A549 (cell line): ENCODE measurements around the gene AP5B1. TPM values are rescaled to one million over a fixed set of nuclear protein-coding genes. Genes with fewer than 3 reads are reported as not detected.

Experiments used
- ATAC-seq, 2 experiments: fragments of 200-7000 bp in 1 of 2; fragments of >200 bp in 1 of 2; cut with Nextera tagmentation in 1 of 2; cut with Tn5 transposase in 1 of 2; 3 replicates each; pipeline versions ENCODE4 v1.8.0 to v1.9.1; 2018 to 2020; ENCODE audit warnings: mild to moderate bottlenecking in 1 of 2, moderate library complexity in 1 of 2
- CTCF ChIA-PET: fragments of 300-600 bp; sonication (Branson Sonifier 250); formaldehyde crosslinking; extraction: SDS; loops from one replicate; lab custom pipeline; 2021; ENCODE audit warnings: antibody characterized with exemption, inconsistent platforms; lab: Yijun Ruan, JAX
- POLR2A ChIA-PET: fragments of 350-600 bp; formaldehyde crosslinking; extraction: SDS; loops from one replicate; lab custom pipeline; 2021; ENCODE audit warnings: antibody characterized with exemption, inconsistent platforms; lab: Yijun Ruan, JAX
- DNase-seq, 2 experiments: peaks; one replicate each; pipeline versions ENCODE4 v3.0.0 to v3.0.0-alpha.2; 2011 to 2016; ENCODE audit warnings: low read depth in 1 of 2, low spot score in 1 of 2
- FAIRE-seq: peaks from 2 replicates; lab custom pipeline; 2011; peaks lifted over from hg19 to GRCh38; lab: Jason Lieb, UNC
- H3K27ac ChIP-seq, 2 experiments: fragments of >200 bp; sonication (Bioruptor Twin); formaldehyde crosslinking; 3 replicates each; pipeline ENCODE4 v1.5.1; 2016 to 2017
- H3K4me1 ChIP-seq: fragments of >200 bp; sonication (Bioruptor Twin); formaldehyde crosslinking; 3 replicates; pipeline ENCODE4 v1.6.1; 2016
- H3K4me2 ChIP-seq: fragments of >200 bp; sonication (Bioruptor Twin); formaldehyde crosslinking; 3 replicates; pipeline ENCODE4 v1.6.1; 2016
- H3K4me3 ChIP-seq: fragments of >200 bp; sonication (Bioruptor Twin); formaldehyde crosslinking; 3 replicates; pipeline ENCODE4 v1.5.1; 2016
- H3K9me3 ChIP-seq: fragments of >200 bp; sonication (Bioruptor Twin); formaldehyde crosslinking; 3 replicates; pipeline ENCODE4 v1.6.1; 2016
- BHLHE40 ChIP-seq: IDR thresholded peaks from 2 replicates; pipeline ENCODE4 v1.6.1; 2012; ENCODE audit warnings: low read depth, low read length, inconsistent platforms
- CBX2 ChIP-seq: fragments of 200-600 bp; sonication (generic); IDR thresholded peaks from 2 replicates; pipeline ENCODE4 v1.6.1; 2016; ENCODE audit warnings: low read depth, mild to moderate bottlenecking, borderline replicate concordance
- CEBPB ChIP-seq, 2 experiments: fragments of >200 bp in 1 of 2; sonication (Bioruptor Twin) in 1 of 2; formaldehyde crosslinking in 1 of 2; IDR thresholded peaks; 2 replicates each; pipeline ENCODE4 v1.6.1; 2012 to 2016
- EHF ChIP-seq: fragments of 250-450 bp; sonication (Bioruptor Pico); IDR thresholded peaks from 2 replicates; pipeline ENCODE4 v1.5.0; 2020; ENCODE audit warnings: mild to moderate bottlenecking
- EHMT2 ChIP-seq: fragments of 200-600 bp; sonication (generic); IDR thresholded peaks from 2 replicates; pipeline ENCODE4 v1.6.1; 2016; ENCODE audit warnings: antibody characterized with exemption, low read depth, mild to moderate bottlenecking, moderate library complexity
- EP300 ChIP-seq, 2 experiments: fragments of >200 bp; sonication (Bioruptor Twin); formaldehyde crosslinking; IDR thresholded peaks; 2 replicates in 1 of 2; 3 replicates in 1 of 2; pipeline ENCODE4 v1.6.1; 2016 to 2017
- HDAC2 ChIP-seq: fragments of 200-600 bp; sonication (generic); IDR thresholded peaks from 2 replicates; pipeline ENCODE4 v1.6.1; 2016
- HOXB5 ChIP-seq: fragments of 250-450 bp; sonication (Bioruptor Pico); IDR thresholded peaks from 2 replicates; pipeline ENCODE4 v1.5.0; 2020; ENCODE audit warnings: mild to moderate bottlenecking, moderate library complexity
- NPAS2 ChIP-seq: fragments of 250-450 bp; sonication (Bioruptor Pico); IDR thresholded peaks from 2 replicates; pipeline ENCODE4 v1.8.0; 2022; ENCODE audit warnings: mild to moderate bottlenecking, moderate library complexity, borderline replicate concordance
- NR3C1 ChIP-seq: fragments of >200 bp; sonication (Bioruptor Twin); formaldehyde crosslinking; IDR thresholded peaks from 3 replicates; pipeline ENCODE4 v1.6.1; 2017
- POLR2AphosphoS2 ChIP-seq: conservative IDR thresholded peaks from 2 replicates; pipeline ENCODE4 v1.6.1; 2012; ENCODE audit warnings: low read length, improper control_type of control experiment, inconsistent platforms
- RAD21 ChIP-seq, 2 experiments: fragments of >200 bp in 1 of 2; sonication (Bioruptor Twin) in 1 of 2; formaldehyde crosslinking in 1 of 2; IDR thresholded peaks in 1 of 2; conservative IDR thresholded peaks in 1 of 2; 2 replicates in 1 of 2; 3 replicates in 1 of 2; pipeline ENCODE4 v1.6.1; 2012 to 2018; ENCODE audit warnings: inconsistent platforms in 1 of 2
- RARB ChIP-seq: fragments of 250-450 bp; sonication (Bioruptor Pico); IDR thresholded peaks from 2 replicates; pipeline ENCODE4 v1.8.0; 2021; ENCODE audit warnings: mild to moderate bottlenecking, moderate library complexity
- SMC3 ChIP-seq: fragments of >200 bp; sonication (Bioruptor Twin); formaldehyde crosslinking; IDR thresholded peaks from 3 replicates; pipeline ENCODE4 v1.6.1; 2018; ENCODE audit warnings: inconsistent platforms
- SREBF2 ChIP-seq: fragments of 450-650 bp; IDR thresholded peaks from 2 replicates; pipeline ENCODE4 v1.6.1; 2014; ENCODE audit warnings: mild to moderate bottlenecking, moderate library complexity
- ZFP36 ChIP-seq: fragments of 450-650 bp; IDR thresholded peaks from 2 replicates; pipeline ENCODE4 v1.6.1; 2014; ENCODE audit warnings: borderline replicate concordance; ENCODE audit not compliant: partially characterized antibody
- WGBS: methylation state at CpG from one replicate; pipeline ENCODE4 v1.1.6; 2017; ENCODE audit errors: missing lambda C conversion rate; 5-methylcytosine and 5-hydroxymethylcytosine counted together
- polyA plus RNA-seq, 4 experiments: library from polyadenylated mRNA; depleted of rRNA in 3 of 4; stranded (reverse); fragments of >200 nt; fragmentation: RNase III in 1 of 4; extraction: RNeasy Plus Mini Kit Qiagen cat#74134 plus additional on column Dnase treatment in 1 of 4; gene quantifications; 2 replicates in 3 of 4; 3 replicates in 1 of 4; pipeline ENCODE4 v1.2.3, GENCODE V29; 2011 to 2017
- TF ChIP-seq, protein P1 (sequence below): IDR thresholded peaks from 2 replicates; pipeline ENCODE4 v1.6.1; 2012
- TF ChIP-seq, protein P2 (sequence below): fragments of 150-350 bp; IDR thresholded peaks from 2 replicates; pipeline ENCODE4 v1.6.1; 2014; ENCODE audit warnings: low read depth, mild to moderate bottlenecking, low read length
- TF ChIP-seq, protein P3 (sequence below): fragments of 250-450 bp; sonication (Bioruptor Pico); IDR thresholded peaks from 2 replicates; pipeline ENCODE4 v1.5.0; 2020; ENCODE audit warnings: low read depth, mild to moderate bottlenecking, moderate library complexity
- TF ChIP-seq, protein P4 (sequence below): fragments of >200 bp; sonication (Bioruptor Twin); formaldehyde crosslinking; IDR thresholded peaks from 3 replicates; pipeline ENCODE4 v1.5.1; 2016
- TF ChIP-seq, protein P5 (sequence below): IDR thresholded peaks from 2 replicates; pipeline ENCODE4 v1.6.1; 2012

AP5B1 gene
- polyA plus RNA-seq, 2 of the 4 experiments (the other 2 are of a cell fraction), result 5.2 to 10.2 TPM

DNA sequence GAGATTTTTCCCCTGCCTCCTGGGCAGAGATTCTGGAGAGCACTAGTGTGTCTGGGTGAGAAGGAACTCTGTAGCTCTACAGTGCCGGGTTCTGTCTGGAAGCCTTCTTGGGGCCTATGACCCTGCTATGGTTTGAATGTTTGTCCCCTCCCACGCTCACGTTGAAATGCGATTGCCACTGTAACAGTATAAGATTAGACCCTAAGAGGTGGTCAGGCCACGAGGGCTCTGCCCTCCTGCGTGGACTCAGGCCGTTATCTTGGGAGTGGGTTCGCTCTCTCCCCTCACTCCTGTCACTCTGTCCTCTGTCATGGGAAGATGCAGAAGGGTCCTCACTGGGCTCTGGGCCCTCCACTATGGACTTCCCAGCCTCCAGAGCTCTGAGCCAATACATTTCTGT, 3.5 kb downstream of the AP5B1 start:
- TF ChIP-seq HDAC2, result no peak
- TF ChIP-seq, protein P1, sequence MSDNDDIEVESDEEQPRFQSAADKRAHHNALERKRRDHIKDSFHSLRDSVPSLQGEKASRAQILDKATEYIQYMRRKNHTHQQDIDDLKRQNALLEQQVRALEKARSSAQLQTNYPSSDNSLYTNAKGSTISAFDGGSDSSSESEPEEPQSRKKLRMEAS, result no peak
- TF ChIP-seq, protein P2, sequence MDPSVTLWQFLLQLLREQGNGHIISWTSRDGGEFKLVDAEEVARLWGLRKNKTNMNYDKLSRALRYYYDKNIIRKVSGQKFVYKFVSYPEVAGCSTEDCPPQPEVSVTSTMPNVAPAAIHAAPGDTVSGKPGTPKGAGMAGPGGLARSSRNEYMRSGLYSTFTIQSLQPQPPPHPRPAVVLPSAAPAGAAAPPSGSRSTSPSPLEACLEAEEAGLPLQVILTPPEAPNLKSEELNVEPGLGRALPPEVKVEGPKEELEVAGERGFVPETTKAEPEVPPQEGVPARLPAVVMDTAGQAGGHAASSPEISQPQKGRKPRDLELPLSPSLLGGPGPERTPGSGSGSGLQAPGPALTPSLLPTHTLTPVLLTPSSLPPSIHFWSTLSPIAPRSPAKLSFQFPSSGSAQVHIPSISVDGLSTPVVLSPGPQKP, result no peak
- TF ChIP-seq, protein P3, sequence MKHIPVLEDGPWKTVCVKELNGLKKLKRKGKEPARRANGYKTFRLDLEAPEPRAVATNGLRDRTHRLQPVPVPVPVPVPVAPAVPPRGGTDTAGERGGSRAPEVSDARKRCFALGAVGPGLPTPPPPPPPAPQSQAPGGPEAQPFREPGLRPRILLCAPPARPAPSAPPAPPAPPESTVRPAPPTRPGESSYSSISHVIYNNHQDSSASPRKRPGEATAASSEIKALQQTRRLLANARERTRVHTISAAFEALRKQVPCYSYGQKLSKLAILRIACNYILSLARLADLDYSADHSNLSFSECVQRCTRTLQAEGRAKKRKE (CRISPR knock-in tag), result no peak
- TF ChIP-seq NPAS2 (CRISPR knock-in tag), result no peak
- TF ChIP-seq EHMT2, result no peak
- no peak for TF ChIP-seq CEBPB (IDR thresholded peaks at IDR 0.05)
- TF ChIP-seq CBX2, result no peak
- TF ChIP-seq, protein P4, sequence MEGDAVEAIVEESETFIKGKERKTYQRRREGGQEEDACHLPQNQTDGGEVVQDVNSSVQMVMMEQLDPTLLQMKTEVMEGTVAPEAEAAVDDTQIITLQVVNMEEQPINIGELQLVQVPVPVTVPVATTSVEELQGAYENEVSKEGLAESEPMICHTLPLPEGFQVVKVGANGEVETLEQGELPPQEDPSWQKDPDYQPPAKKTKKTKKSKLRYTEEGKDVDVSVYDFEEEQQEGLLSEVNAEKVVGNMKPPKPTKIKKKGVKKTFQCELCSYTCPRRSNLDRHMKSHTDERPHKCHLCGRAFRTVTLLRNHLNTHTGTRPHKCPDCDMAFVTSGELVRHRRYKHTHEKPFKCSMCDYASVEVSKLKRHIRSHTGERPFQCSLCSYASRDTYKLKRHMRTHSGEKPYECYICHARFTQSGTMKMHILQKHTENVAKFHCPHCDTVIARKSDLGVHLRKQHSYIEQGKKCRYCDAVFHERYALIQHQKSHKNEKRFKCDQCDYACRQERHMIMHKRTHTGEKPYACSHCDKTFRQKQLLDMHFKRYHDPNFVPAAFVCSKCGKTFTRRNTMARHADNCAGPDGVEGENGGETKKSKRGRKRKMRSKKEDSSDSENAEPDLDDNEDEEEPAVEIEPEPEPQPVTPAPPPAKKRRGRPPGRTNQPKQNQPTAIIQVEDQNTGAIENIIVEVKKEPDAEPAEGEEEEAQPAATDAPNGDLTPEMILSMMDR, result no peak
- TF ChIP-seq POLR2AphosphoS2, result no peak
- no peak for TF ChIP-seq HOXB5 (CRISPR knock-in tag)
- TF ChIP-seq ZFP36, result no peak
- no peak for TF ChIP-seq NR3C1
- no peak for TF ChIP-seq EHF (CRISPR knock-in tag)
- TF ChIP-seq RAD21 (conservative IDR thresholded peaks at IDR 0.05 in 1 of 2, IDR thresholded peaks at IDR 0.05 in 1 of 2), result no peak
- TF ChIP-seq SREBF2, result no peak
- no peak for TF ChIP-seq EP300 (IDR thresholded peaks at IDR 0.05)
- TF ChIP-seq BHLHE40, result no peak
- ATAC-seq, result no peak
- no peak overlapping the region for H3K27ac ChIP-seq
- H3K4me1 ChIP-seq, result peaks cover 11% of the 10 kb centered on the region
- FAIRE-seq, result no peak
- CTCF ChIA-PET, result interaction anchor here (0.6 to 6.6 kb wide), 8 partner anchors 12 to 152 kb away, joined by 3 to 173 read pairs (median 6); partner anchors contain the start of gene KAT5
- H3K4me3 ChIP-seq, result no peak overlapping the region
- POLR2A ChIA-PET, result no interaction called here
- H3K9me3 ChIP-seq, result no peaks in the 10 kb centered on the region
- WGBS, result 94% methylated on average over 8 of the region's 8 CpGs
- no peak for DNase-seq
- H3K4me2 ChIP-seq, result no peak overlapping the region

DNA sequence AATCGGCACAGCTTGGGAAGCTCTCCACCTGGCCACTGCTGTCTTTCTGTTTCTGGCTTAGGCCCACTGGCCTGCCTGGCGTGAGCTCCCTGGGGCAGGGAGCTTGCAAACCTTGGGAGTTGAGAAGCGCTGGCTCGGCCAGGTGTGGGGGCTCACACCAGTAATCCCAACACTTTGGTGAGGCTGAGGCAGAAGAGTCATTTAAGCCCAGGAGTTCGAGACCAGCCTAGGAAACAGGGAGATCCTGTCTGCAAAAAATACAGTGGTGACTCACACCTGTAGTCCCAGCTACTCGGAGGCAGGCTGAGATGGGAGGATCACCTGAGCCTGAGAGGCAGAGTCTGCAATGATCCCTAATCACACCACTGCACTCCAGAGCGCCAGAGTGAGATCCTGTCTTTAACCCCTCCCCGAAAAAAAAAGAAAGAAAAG, 4.0 kb downstream of the AP5B1 start:
- H3K9me3 ChIP-seq, result no peaks in the 10 kb centered on the region
- H3K4me2 ChIP-seq, result no peak overlapping the region
- peaks cover 11% of the 10 kb centered on the region for H3K4me1 ChIP-seq
- TF ChIP-seq, protein P5, sequence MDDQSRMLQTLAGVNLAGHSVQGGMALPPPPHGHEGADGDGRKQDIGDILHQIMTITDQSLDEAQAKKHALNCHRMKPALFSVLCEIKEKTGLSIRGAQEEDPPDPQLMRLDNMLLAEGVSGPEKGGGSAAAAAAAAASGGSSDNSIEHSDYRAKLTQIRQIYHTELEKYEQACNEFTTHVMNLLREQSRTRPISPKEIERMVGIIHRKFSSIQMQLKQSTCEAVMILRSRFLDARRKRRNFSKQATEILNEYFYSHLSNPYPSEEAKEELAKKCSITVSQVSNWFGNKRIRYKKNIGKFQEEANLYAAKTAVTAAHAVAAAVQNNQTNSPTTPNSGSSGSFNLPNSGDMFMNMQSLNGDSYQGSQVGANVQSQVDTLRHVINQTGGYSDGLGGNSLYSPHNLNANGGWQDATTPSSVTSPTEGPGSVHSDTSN, result no peak
- TF ChIP-seq CEBPB (IDR thresholded peaks at IDR 0.05), result no peak
- no peak for TF ChIP-seq RARB
- no peak for TF ChIP-seq SMC3
- no peak for TF ChIP-seq HDAC2
- H3K4me3 ChIP-seq, result no peak overlapping the region
- WGBS, result 92% methylated on average over 8 of the region's 8 CpGs
- ChIA-PET POLR2A (interaction anchor here (0.5 to 1.7 kb wide), 2 partner anchors 21 to 65 kb away, joined by 4 read pairs; partner anchors contain the start of gene KAT5), CTCF (interaction anchor here (1.2 to 6.6 kb wide), 6 partner anchors 12 to 39 kb away, joined by 3 to 173 read pairs (median 6); no protein-coding TSS in a partner anchor)
- DNase-seq (no peak), FAIRE-seq (no peak), ATAC-seq (no peak)
- H3K27ac ChIP-seq, result no peak overlapping the region
